HepG2 (cell line): Measurements from ENCODE around the gene NCDN. TPM values are rescaled to one million over a fixed set of nuclear protein-coding genes. Genes with fewer than 3 reads are reported as not detected.

Experiments
- CHCHD3 ChIP-seq: sonication (generic); formaldehyde crosslinking; IDR thresholded peaks from 2 replicates; pipeline ENCODE4 v1.8.0; 2022; ENCODE audit warnings: mild to moderate bottlenecking, missing genetic modification reagents, moderate library complexity
- GTF3A ChIP-seq: sonication (generic); formaldehyde crosslinking; conservative IDR thresholded peaks from 2 replicates; pipeline ENCODE4 v1.4.0; 2020; ENCODE audit warnings: mild to moderate bottlenecking, missing genetic modification reagents
- HOXA7 ChIP-seq: sonication (generic); formaldehyde crosslinking; IDR thresholded peaks from 2 replicates; pipeline ENCODE4 v1.8.1; 2022; ENCODE audit warnings: mild to moderate bottlenecking, missing genetic modification reagents, moderate library complexity
- RFX5 ChIP-seq: IDR thresholded peaks from 2 replicates; pipeline ENCODE4 v1.6.1; 2011; ENCODE audit warnings: low read depth, low read length, improper control_type of control experiment
- TBP ChIP-seq: sonication (generic); formaldehyde crosslinking; IDR thresholded peaks from 2 replicates; pipeline ENCODE4 v1.5.0; 2020; ENCODE audit warnings: missing genetic modification reagents
- ZFYVE20 ChIP-seq: sonication (generic); formaldehyde crosslinking; IDR thresholded peaks from 2 replicates; pipeline ENCODE4 v1.8.0; 2023; ENCODE audit warnings: low read depth, mild to moderate bottlenecking, moderate library complexity, missing genetic modification reagents, borderline replicate concordance
- ZNF274 ChIP-seq: sonication (generic); formaldehyde crosslinking; IDR thresholded peaks from 2 replicates; pipeline ENCODE4 v1.5.1; 2020; ENCODE audit warnings: mild to moderate bottlenecking, missing genetic modification reagents
- ZNF44 ChIP-seq: sonication (generic); formaldehyde crosslinking; IDR thresholded peaks from 2 replicates; pipeline ENCODE4 v1.5.1; 2020; ENCODE audit warnings: mild to moderate bottlenecking, missing genetic modification reagents
- ZNF614 ChIP-seq: IDR thresholded peaks from 2 replicates; pipeline ENCODE4 v1.6.1; 2018; ENCODE audit warnings: missing biosample characterization, missing genetic modification reagents, inconsistent platforms, borderline replicate concordance
- ZSCAN22 ChIP-seq: sonication (generic); formaldehyde crosslinking; IDR thresholded peaks from 2 replicates; pipeline ENCODE4 v1.4.0; 2020; ENCODE audit warnings: mild to moderate bottlenecking, missing genetic modification reagents
- polyA plus RNA-seq, 8 experiments: library from polyadenylated mRNA; depleted of rRNA in 3 of 8; stranded (reverse) in 7 of 8; unstranded in 1 of 8; fragments of >200 nt; fragmentation: Illumina TruSeq in 4 of 8; extraction: Trizol in 4 of 8; gene quantifications; 2 replicates each; pipeline versions ENCODE4 v1.2.1 to v1.2.3, GENCODE V29; 2011 to 2016; ENCODE audit warnings: low read depth in 4 of 8, missing spikeins in 1 of 8, mixed read lengths in 1 of 8; ENCODE audit not compliant: insufficient read depth in 1 of 8
- total RNA-seq, 5 experiments: library from RNA; depleted of rRNA; stranded (reverse); fragments of >200 nt; fragmentation: Illumina TruSeq; extraction: Trizol; gene quantifications; 2 replicates each; pipeline ENCODE4 v1.2.3, GENCODE V29; 2016; ENCODE audit warnings: low read depth in 1 of 5
- TF ChIP-seq, protein P1 (sequence below), 2 experiments: sonication (generic) in 1 of 2; formaldehyde crosslinking in 1 of 2; IDR thresholded peaks; 2 replicates each; pipeline versions ENCODE4 v1.4.0 to v1.6.1; 2018 to 2020; ENCODE audit warnings: missing genetic modification reagents in 2 of 2, borderline replicate concordance in 1 of 2, low read depth in 1 of 2, mild to moderate bottlenecking in 1 of 2, missing biosample characterization in 1 of 2
- TF ChIP-seq, protein P2 (sequence below): sonication (generic); formaldehyde crosslinking; IDR thresholded peaks from 2 replicates; pipeline ENCODE4 v1.8.0; 2022; ENCODE audit warnings: missing genetic modification reagents, mild to moderate bottlenecking, inconsistent platforms, borderline replicate concordance
- TF ChIP-seq, protein P3 (sequence below): IDR thresholded peaks from 2 replicates; pipeline ENCODE4 v1.6.1; 2016; ENCODE audit warnings: mild to moderate bottlenecking, missing biosample characterization, missing genetic modification reagents
- TF ChIP-seq, protein P4 (sequence below): sonication (generic); formaldehyde crosslinking; IDR thresholded peaks from 2 replicates; pipeline ENCODE4 v1.4.0; 2020; ENCODE audit warnings: missing genetic modification reagents, low read depth, mild to moderate bottlenecking, borderline replicate concordance
- TF ChIP-seq, protein P5 (sequence below): sonication (generic); formaldehyde crosslinking; IDR thresholded peaks from 2 replicates; pipeline ENCODE4 v1.8.0; 2022; ENCODE audit warnings: mild to moderate bottlenecking, missing genetic modification reagents, moderate library complexity
- TF ChIP-seq, protein P6 (sequence below): sonication (generic); formaldehyde crosslinking; IDR thresholded peaks from 2 replicates; pipeline ENCODE4 v1.5.0; 2020; ENCODE audit warnings: mild to moderate bottlenecking, missing genetic modification reagents
- TF ChIP-seq, protein P7 (sequence below): sonication (generic); formaldehyde crosslinking; IDR thresholded peaks from 2 replicates; pipeline ENCODE4 v1.4.0; 2020; ENCODE audit warnings: missing genetic modification reagents, borderline replicate concordance

Gene NCDN
- total and polyA plus RNA-seq, 2 of the 13 experiments (the other 11 are each of a cell fraction or from before 2014, with no cell fraction given): 6.6 to 9.3 TPM

DNA sequence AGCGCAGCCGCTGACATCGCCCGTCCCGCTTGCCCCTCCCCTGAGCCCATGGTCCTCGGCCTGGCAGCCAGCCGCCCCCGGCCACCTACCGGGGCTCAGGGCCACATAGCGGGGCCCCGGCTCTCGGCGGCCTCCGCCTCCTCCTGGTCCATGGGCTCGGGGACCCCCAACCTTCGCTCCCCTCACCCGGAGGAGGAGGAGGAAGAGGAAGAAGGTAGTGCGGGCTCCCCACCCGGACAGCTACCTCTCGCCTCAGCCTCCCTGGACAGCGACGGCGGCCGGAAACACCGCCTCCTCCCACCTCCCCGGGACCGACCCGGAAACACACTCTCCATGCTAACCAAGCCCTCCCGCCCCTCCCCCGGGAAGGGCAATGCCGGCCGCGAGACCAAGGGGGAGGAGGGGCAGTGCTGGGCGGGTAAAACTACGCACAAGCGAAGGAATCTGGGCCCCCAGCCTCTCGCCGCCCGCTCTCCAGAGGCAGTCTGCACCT lies 435 bp upstream of the NCDN start, which contains the start of gene KIAA0319L (continued):
- TF ChIP-seq, protein P1, sequence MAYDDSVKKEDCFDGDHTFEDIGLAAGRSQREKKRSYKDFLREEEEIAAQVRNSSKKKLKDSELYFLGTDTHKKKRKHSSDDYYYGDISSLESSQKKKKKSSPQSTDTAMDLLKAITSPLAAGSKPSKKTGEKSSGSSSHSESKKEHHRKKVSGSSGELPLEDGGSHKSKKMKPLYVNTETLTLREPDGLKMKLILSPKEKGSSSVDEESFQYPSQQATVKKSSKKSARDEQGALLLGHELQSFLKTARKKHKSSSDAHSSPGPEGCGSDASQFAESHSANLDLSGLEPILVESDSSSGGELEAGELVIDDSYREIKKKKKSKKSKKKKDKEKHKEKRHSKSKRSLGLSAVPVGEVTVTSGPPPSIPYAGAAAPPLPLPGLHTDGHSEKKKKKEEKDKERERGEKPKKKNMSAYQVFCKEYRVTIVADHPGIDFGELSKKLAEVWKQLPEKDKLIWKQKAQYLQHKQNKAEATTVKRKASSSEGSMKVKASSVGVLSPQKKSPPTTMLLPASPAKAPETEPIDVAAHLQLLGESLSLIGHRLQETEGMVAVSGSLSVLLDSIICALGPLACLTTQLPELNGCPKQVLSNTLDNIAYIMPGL (CRISPR knock-in tag; IDR thresholded peaks at IDR 0.05; ENCODE audit: borderline replicate concordance in 1 of 2, low read depth in 1 of 2): peak in 1 of 2 experiments; percentile 67; a peak in 2 of 4 replicates
- TF ChIP-seq, protein P2, sequence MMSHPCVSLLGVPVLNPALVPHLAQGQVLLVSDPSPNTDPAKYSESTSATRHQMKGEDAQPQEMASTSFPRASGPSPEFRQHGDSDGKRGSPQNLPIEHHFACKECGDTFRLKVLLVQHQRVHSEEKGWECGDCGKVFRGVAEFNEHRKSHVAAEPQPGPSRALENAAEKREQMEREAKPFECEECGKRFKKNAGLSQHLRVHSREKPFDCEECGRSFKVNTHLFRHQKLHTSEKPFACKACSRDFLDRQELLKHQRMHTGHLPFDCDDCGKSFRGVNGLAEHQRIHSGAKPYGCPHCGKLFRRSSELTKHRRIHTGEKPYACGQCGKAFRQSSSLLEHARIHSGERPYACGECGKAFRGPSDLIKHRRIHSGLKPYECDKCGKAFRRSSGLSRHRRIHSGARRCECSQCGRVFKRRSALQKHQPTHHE: peak; percentile 40; the same call in 1 of the 2 replicates
- TF ChIP-seq, protein P3, sequence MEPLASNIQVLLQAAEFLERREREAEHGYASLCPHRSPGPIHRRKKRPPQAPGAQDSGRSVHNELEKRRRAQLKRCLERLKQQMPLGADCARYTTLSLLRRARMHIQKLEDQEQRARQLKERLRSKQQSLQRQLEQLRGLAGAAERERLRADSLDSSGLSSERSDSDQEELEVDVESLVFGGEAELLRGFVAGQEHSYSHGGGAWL (CRISPR knock-in tag): peak; percentile 59
- no peak for TF ChIP-seq ZNF44
- no peak for TF ChIP-seq CHCHD3 (CRISPR knock-in tag)
- TF ChIP-seq TBP: no peak
- TF ChIP-seq ZNF274 (CRISPR knock-in tag): peak; percentile 83; the same call in 1 of the 2 replicates
- no peak for TF ChIP-seq ZFYVE20 (CRISPR knock-in tag)
- TF ChIP-seq, protein P4, sequence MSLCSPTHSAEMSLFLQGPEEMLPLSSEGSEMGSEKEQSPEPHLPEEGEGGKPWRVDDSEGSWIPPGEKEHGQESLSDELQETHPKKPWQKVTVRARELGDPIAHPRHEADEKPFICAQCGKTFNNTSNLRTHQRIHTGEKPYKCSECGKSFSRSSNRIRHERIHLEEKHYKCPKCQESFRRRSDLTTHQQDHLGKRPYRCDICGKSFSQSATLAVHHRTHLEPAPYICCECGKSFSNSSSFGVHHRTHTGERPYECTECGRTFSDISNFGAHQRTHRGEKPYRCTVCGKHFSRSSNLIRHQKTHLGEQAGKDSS (CRISPR knock-in tag): no peak
- no peak for TF ChIP-seq RFX5
- TF ChIP-seq, protein P5, sequence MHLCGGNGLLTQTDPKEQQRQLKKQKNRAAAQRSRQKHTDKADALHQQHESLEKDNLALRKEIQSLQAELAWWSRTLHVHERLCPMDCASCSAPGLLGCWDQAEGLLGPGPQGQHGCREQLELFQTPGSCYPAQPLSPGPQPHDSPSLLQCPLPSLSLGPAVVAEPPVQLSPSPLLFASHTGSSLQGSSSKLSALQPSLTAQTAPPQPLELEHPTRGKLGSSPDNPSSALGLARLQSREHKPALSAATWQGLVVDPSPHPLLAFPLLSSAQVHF (CRISPR knock-in tag): 0 out of 2 replicates have a peak, but pooled peaks have one; percentile 37
- 0 out of 2 replicates have a peak, but pooled peaks have one; percentile 5 for TF ChIP-seq ZSCAN22
- TF ChIP-seq, protein P6, sequence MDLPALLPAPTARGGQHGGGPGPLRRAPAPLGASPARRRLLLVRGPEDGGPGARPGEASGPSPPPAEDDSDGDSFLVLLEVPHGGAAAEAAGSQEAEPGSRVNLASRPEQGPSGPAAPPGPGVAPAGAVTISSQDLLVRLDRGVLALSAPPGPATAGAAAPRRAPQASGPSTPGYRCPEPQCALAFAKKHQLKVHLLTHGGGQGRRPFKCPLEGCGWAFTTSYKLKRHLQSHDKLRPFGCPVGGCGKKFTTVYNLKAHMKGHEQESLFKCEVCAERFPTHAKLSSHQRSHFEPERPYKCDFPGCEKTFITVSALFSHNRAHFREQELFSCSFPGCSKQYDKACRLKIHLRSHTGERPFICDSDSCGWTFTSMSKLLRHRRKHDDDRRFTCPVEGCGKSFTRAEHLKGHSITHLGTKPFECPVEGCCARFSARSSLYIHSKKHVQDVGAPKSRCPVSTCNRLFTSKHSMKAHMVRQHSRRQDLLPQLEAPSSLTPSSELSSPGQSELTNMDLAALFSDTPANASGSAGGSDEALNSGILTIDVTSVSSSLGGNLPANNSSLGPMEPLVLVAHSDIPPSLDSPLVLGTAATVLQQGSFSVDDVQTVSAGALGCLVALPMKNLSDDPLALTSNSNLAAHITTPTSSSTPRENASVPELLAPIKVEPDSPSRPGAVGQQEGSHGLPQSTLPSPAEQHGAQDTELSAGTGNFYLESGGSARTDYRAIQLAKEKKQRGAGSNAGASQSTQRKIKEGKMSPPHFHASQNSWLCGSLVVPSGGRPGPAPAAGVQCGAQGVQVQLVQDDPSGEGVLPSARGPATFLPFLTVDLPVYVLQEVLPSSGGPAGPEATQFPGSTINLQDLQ (CRISPR knock-in tag): peak; percentile 84
- TF ChIP-seq, protein P7, sequence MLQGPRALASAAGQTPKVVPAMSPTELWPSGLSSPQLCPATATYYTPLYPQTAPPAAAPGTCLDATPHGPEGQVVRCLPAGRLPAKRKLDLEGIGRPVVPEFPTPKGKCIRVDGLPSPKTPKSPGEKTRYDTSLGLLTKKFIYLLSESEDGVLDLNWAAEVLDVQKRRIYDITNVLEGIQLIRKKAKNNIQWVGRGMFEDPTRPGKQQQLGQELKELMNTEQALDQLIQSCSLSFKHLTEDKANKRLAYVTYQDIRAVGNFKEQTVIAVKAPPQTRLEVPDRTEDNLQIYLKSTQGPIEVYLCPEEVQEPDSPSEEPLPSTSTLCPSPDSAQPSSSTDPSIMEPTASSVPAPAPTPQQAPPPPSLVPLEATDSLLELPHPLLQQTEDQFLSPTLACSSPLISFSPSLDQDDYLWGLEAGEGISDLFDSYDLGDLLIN (CRISPR knock-in tag): 0 out of 2 replicates have a peak, but pooled peaks have one; percentile 23
- no peak for TF ChIP-seq HOXA7 (CRISPR knock-in tag)
- no peak for TF ChIP-seq ZNF614 (CRISPR knock-in tag)
- no peak for TF ChIP-seq GTF3A (CRISPR knock-in tag)
